Fibroblast of the aortic adventitia (primary cell): ENCODE results near the gene ACACB. TPM values are rescaled to one million over a fixed set of nuclear protein-coding genes. Genes with fewer than 3 reads are reported as not detected.

ENCODE experiments used
- DNase-seq: peaks from one replicate; pipeline ENCODE4 v3.0.0-alpha.2; 2010; ENCODE audit warnings: low read depth
- H3K4me3 ChIP-seq: 2 replicates; pipeline ENCODE4 v1.5.1; 2011; ENCODE audit warnings: low read depth, mild to moderate bottlenecking, control low read depth, low read length, moderate library complexity
- CTCF ChIP-seq: IDR thresholded peaks from 2 replicates; pipeline ENCODE4 v1.5.1; 2011; ENCODE audit warnings: mild to moderate bottlenecking, low read length, control low read depth, inconsistent platforms; ENCODE audit not compliant: insufficient read depth
- total RNA-seq: library from RNA; depleted of rRNA; stranded (reverse); fragments of >200 nt; gene quantifications from 2 replicates; pipeline ENCODE4 v1.2.3, GENCODE V29; 2012; ENCODE audit warnings: low replicate concordance

Gene ACACB
- total RNA-seq, 1 donor, result 14.7 TPM

GRCh38 chr12:109160873-109161272 is 44.5 kb downstream of the ACACB start:
- no peak overlapping the region for H3K4me3 ChIP-seq
- TF ChIP-seq CTCF, result no peak
- no peak for DNase-seq

GRCh38 chr12:109162551-109162950 is 46.2 kb downstream of the ACACB start:
- no peak for TF ChIP-seq CTCF
- DNase-seq, result no peak
- H3K4me3 ChIP-seq, result no peak overlapping the region

GRCh38 chr12:109163167-109163566 is 46.8 kb downstream of the ACACB start:
- no peak overlapping the region for H3K4me3 ChIP-seq
- no peak for TF ChIP-seq CTCF

GRCh38 chr12:109165599-109165998 is 49.2 kb downstream of the ACACB start:
- no peak for DNase-seq
- no peak overlapping the region for H3K4me3 ChIP-seq
- TF ChIP-seq CTCF, result no peak

More at GRCh38 chr12:109163167-109163566, 46.8 kb downstream of the ACACB start:
- DNase-seq, result no peak

GRCh38 chr12:109166371-109166770 is 50.0 kb downstream of the ACACB start:
- TF ChIP-seq CTCF, result no peak
- no peak overlapping the region for H3K4me3 ChIP-seq
- no peak for DNase-seq

- no peak for DNase-seq
- no peak for TF ChIP-seq CTCF
Observed at GRCh38 chr12:109167781-109168180, 51.4 kb downstream of the ACACB start.

GRCh38 chr12:109169262-109169661 is 52.9 kb downstream of the ACACB start:
- no peak for TF ChIP-seq CTCF
- no peak overlapping the region for H3K4me3 ChIP-seq
- no peak for DNase-seq

More at GRCh38 chr12:109167781-109168180, 51.4 kb downstream of the ACACB start:
- no peak overlapping the region for H3K4me3 ChIP-seq
